RWPE1 (cell line): ENCODE results near the gene TRAF5.
"Not testable (repeated sequence)": the region's sequence is repeated elsewhere in the genome, so short reads cannot be mapped to it uniquely, and the experiment has no call there.

Experiments
- CTCF ChIA-PET: fragments of 350-600 bp; sonication (Branson Sonifier 250); formaldehyde crosslinking; extraction: SDS; loops from one replicate; lab custom pipeline; 2021; lab: Yijun Ruan, JAX
- POLR2A ChIA-PET: fragments of 400-600 bp; formaldehyde crosslinking; extraction: SDS; loops from one replicate; lab custom pipeline; 2020; ENCODE audit warnings: antibody characterized with exemption; ENCODE audit not compliant: low non-redundant PET; lab: Yijun Ruan, JAX
- DNase-seq: peaks from one replicate; pipeline ENCODE4 v3.0.0; 2012; ENCODE audit warnings: low spot score
- H3K27ac ChIP-seq: fragments of 450-650 bp; 2 replicates; pipeline ENCODE4 v1.5.1; 2017
- TF ChIP-seq, protein P1 (sequence below): fragments of 450-650 bp; conservative IDR thresholded peaks from 2 replicates; pipeline ENCODE4 v1.5.1; 2017; ENCODE audit warnings: low read depth, mild to moderate bottlenecking

Gene TRAF5

DNA sequence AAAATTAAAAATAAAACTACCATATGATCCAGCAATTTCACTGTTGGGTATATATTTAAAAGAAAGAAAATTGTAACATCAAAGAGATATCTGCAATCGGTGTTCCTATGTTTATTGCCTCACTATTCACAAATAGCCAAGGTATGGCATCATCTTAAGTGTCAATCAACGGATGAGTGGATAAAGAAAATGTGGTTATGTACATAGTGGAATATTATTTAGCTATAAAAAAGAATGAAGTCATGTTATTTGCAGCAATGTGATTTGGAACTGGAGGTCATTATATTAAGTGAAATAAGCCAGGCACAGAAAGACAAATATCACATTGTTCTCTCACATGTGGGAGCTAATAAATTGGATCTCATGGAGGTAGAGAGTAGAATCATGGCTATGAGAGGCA lies 89.1 kb downstream of the TRAF5 start:
- DNase-seq, result no peak
- TF ChIP-seq, protein P1, sequence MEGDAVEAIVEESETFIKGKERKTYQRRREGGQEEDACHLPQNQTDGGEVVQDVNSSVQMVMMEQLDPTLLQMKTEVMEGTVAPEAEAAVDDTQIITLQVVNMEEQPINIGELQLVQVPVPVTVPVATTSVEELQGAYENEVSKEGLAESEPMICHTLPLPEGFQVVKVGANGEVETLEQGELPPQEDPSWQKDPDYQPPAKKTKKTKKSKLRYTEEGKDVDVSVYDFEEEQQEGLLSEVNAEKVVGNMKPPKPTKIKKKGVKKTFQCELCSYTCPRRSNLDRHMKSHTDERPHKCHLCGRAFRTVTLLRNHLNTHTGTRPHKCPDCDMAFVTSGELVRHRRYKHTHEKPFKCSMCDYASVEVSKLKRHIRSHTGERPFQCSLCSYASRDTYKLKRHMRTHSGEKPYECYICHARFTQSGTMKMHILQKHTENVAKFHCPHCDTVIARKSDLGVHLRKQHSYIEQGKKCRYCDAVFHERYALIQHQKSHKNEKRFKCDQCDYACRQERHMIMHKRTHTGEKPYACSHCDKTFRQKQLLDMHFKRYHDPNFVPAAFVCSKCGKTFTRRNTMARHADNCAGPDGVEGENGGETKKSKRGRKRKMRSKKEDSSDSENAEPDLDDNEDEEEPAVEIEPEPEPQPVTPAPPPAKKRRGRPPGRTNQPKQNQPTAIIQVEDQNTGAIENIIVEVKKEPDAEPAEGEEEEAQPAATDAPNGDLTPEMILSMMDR, result no peak
- ChIA-PET CTCF (interaction anchor here (1.5 kb wide), 1 partner anchor 22 kb away, joined by 3 read pairs; no protein-coding TSS in a partner anchor), POLR2A (no interaction called here)
- H3K27ac ChIP-seq, result no peak overlapping the region

DNA sequence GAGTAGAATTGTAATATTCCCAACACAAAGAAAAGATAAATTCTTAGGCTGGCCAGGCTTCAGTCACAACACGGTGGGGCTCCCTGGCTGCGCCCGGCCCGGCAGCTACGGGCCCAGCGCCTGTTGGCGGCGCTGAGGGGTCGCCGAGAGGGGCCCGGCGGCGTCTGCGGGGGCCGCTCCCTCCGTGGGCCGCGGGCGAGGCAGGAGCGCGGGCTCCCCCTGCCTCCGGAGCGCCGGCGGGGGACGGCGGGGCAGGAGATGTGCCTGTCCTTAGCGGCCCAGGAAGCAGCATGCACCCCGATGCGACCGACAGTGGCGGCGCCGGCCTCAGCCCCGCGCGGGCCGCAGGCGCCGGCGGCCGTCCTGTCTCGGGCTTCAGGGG lies 89.6 kb downstream of the TRAF5 start:
- TF ChIP-seq, protein P1, result peak; percentile 44
- H3K27ac ChIP-seq, result peak overlapping the region; percentile 79
- POLR2A ChIA-PET, DNase-seq: not testable (repeated sequence)
- CTCF ChIA-PET, result interaction anchor here (0.8 to 1.5 kb wide), 2 partner anchors 21 to 93 kb away, joined by 3 read pairs; no protein-coding TSS in a partner anchor

DNA sequence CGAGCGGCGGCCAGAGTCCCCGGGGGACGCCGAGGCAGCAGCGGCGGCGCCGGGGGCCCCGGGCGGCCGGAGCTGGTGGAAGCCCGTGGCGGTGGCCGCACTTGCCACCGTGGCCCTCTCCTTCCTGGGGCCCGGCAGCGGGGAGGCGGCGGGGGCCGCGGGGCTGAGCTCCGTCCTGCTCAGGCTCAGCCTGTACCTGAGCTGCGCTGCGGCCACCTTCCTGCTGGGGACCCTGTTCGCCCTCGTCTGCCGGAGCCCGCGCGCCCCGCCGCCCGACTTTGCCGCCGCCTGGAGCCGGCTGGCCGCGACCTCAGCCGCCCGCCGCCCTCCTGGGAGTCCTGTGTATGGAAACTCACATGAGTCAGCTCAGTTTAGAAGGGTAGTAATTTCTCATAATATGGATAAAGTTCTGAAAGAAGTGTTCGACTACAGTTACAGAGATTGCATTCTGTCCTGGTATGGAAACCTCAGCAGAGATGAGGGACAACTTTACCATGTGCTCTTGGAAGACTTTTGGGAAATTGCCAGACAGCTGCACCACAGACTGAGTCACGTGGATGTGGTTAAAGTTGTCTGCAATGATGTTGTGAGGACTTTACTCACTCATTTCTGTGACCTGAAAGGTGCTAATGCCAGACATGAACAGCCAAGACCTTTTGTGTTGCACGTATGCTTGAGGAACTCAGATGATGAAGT lies 90.1 kb downstream of the TRAF5 start:
- CTCF ChIA-PET, result interaction anchor here (0.8 to 1.5 kb wide), 2 partner anchors 21 to 93 kb away, joined by 3 read pairs; no protein-coding TSS in a partner anchor
- H3K27ac ChIP-seq, result peak overlapping the region; percentile 79
- peak; percentile 6 for DNase-seq
- POLR2A ChIA-PET, result not testable (repeated sequence)

DNA sequence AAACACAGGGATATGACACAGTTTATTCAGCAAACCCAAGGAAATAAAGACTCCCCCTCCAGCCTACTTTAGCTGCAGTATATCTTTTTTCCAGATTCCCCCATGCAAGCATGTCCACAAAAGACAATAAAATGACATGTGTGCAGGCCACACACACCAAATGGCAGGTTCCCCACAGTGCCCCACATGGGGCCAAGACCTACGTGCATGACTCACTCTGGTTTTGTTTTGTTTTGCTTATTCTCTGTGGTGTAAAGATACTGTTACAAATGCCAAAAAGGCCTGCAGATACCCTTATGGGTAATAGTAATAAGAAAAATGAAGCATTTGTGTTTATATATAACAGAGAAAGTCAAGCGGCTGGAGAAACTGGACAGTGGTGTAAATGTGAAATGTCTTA lies 93.8 kb downstream of the TRAF5 start:
- CTCF ChIA-PET, result no interaction called here
- TF ChIP-seq, protein P1, result no peak
- POLR2A ChIA-PET, result no interaction called here
- DNase-seq, result no peak
- no peak overlapping the region for H3K27ac ChIP-seq

DNA sequence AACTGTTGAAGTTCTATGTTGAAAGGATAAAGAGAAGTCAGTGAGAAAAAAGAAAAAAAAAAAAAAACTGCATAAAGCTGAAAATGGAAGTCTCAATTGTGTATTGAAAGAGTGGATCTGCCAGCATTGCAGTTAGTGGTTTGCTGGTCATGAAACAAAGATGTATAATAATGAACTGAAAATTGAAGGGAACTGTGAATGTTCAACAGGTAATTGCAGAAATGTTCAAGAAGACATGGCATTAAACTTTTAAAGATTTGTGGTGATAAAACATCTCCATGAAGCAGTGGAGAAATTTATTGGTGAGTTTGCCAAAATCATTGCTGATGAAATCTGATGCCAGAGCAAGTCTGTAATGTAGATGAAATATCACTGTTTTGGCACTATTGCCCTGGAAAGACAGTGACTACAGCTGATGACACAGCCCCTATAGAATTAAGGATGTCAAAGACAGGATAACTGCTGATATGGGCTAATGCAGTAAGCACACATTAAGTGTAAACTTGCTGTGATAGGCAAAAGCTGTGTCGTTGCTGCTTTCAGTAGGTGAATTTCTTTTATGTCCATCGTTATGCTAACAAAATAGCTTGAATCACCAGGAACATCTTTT lies 94.3 kb downstream of the TRAF5 start:
- no peak for DNase-seq
- CTCF ChIA-PET, result no interaction called here
- POLR2A ChIA-PET, result no interaction called here
- TF ChIP-seq, protein P1, result no peak
- H3K27ac ChIP-seq, result no peak overlapping the region

DNA sequence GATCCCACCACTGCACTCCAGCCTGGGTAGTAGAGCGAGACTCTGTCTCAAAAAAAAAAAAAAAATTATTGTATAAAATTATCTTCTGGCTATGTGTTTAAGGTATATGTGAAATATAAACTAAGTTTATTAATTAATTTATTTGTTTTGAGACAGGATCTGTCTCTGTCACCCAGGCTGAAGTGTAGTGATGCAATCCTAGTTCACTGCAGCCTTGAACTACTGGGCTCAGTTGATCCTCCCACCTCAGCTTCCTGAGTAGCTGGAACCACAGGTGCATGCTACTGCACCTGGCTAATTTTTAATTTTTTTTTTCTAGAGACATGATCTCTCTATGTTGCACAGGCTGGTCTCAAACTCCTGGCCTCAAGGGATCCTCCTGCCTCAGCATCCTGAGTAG lies 97.4 kb downstream of the TRAF5 start:
- ChIA-PET POLR2A (no interaction called here), CTCF (interaction anchor here (1.0 kb wide), 1 partner anchor 52 kb away, joined by 3 read pairs; no protein-coding TSS in a partner anchor)
- TF ChIP-seq, protein P1, result no peak
- H3K27ac ChIP-seq, result no peak overlapping the region
- no peak for DNase-seq
